Endometrium (tissue), 2 donors: Measurements from ENCODE around the gene PILRA.
"Not testable (repeated sequence)": the region's sequence is repeated elsewhere in the genome, so short reads cannot be mapped to it uniquely, and the experiment has no call there.

ENCODE experiments used
- FAIRE-seq: peaks from 2 replicates; lab custom pipeline; 2012; peaks lifted over from hg19 to GRCh38; lab: Jason Lieb, UNC
- donor health status: control.
- donor health status: control.

PILRA gene

DNA sequence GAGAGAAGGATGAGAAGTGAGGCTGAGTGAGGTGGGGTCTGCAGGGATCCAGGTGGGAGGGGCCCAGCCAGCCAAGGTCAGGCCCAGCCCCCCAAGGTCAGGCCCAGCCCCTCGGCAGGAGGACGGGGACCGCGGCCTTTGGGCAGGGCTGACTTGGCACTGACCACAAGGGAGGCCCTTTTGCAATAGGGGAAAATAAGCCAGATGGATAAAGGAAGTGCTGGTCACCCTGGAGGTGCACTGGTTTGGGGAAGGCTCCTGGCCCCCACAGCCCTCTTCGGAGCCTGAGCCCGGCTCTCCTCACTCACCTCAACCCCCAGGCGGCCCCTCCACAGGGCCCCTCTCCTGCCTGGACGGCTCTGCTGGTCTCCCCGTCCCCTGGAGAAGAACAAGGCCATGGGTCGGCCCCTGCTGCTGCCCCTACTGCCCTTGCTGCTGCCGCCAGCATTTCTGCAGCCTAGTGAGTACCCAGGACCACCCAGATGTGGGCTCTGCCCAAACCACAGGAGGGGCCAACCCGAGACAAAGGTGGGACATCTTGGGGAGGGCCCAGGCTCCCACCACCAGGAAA lies at the start of gene PILRA:
Gene PILRA, plus strand, starts transcription at position 227 of the 571 bp plus-strand sequence. Its CDS starts 170 bp downstream, at position 397.
- FAIRE-seq, result no peak

DNA sequence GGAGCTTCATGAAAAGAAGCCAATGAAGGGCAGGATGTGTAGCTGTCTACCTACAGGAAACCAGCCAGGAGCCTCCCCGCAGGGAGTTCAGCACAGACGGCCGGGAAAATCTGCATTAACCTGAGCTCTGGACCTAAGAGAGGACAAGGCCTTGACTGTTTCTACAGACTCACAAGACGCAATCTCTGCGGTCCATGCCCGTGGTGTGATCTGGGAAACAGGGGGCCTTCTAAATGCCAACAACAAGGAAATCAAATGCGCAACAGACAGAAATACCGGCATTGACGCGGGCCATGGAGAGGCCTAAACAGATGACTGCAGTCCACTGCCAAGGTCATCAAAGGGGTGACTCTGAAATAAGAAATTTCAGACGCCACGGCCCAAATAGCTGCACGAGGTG lies 49.1 kb upstream of the PILRA start:
- FAIRE-seq, result not testable (repeated sequence)

DNA sequence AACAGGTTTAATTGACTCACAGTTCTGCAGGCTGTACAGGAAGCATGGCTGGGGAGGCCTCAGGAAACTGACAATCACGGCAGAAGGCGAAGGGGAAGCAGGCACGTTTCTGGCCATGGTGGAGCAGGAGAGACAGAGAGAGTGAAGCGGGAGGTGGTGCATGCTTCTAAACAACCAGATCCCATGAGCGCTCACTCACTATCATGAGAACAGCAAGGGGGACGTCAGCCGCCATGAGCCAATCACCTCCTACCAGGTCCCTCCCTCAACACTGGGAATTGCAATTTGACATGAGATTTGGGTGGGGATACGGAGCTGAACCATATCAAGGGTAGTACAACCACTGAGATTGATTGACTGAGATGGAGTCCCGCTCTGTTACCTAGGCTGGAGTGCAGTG lies 47.6 kb upstream of the PILRA start:
- not testable (repeated sequence) for FAIRE-seq

DNA sequence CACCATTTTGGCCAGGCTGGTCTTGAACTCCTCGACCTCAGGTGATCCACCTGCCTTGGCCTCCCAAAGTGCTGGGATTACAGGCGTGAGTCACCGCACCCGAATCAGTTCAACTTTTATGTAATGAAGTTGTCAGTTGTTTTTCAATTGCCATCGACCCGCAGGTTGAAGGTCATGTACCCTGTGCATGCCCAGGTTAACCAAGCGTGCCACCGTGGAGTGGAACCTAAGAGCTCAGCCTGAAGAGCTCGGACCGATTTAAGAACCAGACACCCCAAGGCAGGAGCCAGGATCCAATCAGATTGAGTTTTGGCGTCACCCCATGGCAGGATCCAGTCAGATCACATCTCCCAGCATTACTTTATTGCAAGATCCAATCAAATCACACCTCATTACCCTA lies 46.4 kb upstream of the PILRA start:
- FAIRE-seq, result not testable (repeated sequence)

DNA sequence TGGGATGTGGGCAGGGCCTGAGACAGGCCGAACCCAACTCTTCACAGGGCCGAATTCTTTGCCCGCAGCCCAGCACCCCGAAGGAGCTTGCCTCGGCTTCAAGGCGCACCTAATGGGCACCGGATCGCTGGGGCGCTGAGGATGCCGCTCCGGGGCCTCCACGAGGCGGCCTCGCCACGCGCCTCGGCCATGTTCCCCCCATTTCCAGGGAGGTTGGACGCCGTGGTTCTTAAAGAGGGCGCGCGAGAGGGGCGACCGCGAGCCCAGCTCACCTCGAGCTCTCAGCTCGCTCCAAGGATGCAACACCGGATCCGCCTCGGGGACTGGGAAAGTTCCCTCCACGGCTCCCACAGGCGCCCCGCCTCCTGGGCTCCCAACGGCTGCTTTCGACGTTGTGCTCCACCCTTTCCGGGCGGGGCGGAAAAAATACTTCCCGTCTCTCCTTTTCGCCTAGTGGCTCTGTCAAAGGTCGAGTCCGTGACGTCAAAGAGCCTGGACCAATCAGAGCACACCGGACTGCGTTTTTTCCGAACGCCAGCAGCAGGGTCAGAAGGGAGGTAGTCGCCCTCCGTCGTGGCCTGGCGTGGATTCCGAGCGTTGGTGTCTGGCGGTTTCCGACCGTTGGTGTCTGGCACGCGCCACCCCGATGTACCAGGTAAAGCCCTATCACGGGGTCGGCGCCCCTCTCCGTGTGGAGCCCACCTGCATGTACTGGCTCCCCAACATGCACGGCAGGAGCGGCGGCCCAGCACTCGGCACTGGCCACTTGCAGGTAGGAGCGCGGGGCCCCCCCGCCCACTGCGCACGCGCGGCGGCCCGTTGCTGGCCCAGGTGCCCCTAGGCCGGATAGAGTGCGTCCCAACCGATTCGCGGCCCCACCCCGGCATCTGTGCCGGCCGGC lies 37.5 kb upstream of the PILRA start:
- FAIRE-seq, result peak; percentile 99

DNA sequence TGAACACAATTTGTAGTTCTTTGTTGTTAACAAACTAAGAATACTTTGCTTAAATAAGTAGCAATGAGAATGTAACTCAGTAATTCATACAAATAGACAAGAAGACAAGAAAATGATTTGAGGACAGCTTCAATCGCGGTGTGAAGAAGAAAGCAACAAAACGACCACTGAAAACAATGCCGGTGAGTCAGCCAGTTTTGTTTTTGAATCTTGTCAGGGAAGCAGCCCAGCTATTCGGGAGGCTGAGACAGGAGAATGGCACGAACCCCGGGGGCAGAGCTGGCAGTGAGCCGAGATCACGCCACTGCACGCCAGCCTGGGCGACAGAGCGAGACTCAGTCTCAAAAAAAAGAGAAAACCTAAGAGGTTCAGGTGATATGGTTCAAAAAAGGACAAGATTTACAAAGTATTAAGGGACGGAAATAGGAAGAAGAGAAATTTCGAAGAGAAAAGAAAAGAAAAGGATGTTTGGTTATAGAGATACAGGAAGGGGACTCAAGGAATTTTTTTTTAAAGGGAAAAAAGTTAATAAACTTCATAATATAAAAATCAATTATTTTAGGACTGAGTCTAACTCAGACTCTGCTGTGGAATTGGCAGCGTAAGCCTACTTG lies 35.1 kb upstream of the PILRA start:
- FAIRE-seq, result not testable (repeated sequence)

DNA sequence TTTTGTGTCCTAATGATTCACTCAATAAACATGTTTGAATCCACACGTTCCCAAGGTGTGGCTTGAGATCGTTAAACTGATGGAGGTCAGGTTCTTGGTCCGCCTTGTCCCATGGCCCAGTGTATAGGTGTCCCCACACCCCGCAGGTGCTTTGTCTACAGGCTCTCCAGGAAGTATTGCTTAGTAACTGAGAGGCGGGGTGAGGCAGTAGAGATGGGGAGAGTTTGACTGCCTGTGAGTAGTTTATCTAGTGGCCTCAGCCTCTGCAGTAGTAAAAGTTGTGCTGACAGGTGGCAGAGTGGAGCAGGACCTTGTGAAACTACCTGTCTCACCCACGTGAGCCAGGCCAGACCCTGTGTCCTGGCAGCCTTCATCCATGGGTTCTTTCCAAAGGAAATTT lies 32.0 kb upstream of the PILRA start:
- FAIRE-seq, result not testable (repeated sequence)

DNA sequence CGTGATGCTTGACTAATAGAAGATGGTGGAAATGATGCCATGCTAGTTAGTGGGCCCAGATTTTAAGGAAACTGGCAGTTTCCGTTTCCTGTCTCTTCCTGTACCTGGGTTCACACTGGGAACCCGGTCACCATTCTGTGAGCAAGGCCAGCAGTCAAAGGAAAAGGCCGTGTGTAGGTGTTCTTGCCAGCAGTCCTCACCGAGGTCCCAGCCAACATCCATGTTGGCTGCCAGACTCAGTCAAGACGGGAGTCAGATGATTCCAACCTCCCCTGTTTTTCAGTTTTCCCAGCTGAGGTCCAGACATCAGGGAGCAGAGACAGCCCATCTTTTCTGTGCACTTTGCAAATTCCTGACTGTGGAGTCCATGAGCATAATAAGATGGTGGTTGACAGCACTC lies 30.5 kb upstream of the PILRA start:
- no peak for FAIRE-seq

DNA sequence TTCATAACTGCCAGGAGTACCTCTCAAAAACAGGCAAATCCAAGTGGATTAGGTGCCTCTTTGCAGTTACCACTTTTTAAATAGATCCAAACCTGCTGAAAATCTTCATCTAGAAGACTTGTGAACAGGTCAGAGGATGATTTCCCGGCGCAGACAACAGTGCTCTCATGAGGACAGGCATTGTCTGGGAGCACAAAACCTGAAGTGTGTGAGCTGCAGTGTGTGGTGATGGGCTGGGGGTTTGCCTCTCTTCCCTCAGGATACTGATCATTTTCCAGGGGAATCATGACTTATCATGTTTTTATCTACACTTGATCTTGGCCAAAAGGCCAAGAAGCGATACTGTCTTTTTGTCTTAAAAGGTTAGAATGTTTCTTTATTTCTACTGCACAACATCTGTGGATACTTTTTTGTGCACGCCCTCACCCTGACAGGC lies 29.1 kb upstream of the PILRA start:
- not testable (repeated sequence) for FAIRE-seq

DNA sequence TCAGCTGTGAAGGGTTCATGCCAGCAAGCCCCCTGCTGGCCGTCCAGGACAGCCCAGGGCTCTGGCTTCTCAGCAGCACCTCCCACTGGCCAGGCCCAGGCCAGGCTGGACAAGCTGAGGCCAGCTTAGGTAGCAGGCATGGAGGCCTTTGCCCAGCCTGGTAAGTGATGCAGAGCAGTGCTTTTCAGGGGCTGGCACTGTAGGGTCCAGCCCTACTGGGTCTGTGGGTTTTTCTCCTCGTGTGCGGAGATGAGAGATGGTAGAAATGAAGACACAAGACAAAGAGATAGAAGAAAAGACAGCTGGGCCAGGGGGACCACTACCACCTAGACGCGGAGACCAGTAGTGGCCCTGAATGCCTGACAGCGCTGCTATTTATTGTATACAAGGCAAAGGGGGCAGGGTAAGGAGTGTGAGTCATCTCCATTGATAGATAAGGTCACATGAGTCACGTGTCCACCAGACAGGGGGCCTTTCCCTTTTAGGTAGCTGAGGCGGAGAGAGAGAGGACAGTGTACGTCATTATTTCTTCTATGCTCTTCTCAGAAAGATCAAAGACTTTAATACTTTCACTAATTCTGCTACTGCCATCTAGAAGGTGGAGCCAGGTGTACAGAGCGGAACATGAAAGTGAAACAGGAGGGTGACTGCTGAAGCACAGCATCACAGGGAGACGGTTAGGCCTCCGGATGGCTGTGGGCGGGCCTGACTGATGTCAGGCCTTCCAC lies 28.6 kb upstream of the PILRA start:
- not testable (repeated sequence) for FAIRE-seq

DNA sequence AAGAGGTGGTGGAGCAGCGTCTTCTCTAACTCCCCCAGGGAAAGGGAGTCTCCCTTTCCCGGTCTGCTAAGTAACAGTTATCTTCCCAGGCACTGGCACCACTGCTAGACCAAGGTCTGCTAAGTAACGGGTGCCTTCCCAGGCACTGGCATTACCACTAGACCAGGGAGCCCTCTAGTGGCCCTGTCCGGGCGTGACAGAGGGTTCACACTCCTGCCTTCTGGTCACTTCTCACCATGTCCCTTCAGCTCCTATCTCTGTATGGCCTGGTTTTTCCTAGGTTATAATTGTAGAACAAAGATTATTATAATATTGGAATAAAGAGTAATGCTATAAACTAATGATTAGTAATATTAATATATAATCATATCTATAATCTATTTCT lies 28.0 kb upstream of the PILRA start:
- not testable (repeated sequence) for FAIRE-seq

DNA sequence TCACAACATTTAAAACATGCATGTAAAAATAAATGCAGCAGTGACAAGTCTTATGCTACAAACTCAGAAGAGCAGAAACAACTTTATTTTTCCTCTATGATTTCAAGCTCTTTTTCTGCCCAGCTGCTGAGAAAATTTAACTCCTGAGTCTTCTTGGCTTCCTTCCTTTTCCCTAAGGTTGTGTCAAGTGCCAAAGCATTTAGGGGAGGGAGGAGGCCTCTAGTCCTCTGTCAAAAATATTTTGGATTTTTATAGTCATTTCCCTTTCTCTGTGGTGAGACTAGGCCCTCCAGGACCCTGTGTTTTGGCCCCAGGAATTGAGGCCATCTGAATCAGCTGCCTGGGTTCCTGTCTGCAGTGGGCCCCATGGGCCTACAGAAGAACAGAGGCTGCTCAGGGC lies 26.4 kb upstream of the PILRA start:
- no peak for FAIRE-seq

DNA sequence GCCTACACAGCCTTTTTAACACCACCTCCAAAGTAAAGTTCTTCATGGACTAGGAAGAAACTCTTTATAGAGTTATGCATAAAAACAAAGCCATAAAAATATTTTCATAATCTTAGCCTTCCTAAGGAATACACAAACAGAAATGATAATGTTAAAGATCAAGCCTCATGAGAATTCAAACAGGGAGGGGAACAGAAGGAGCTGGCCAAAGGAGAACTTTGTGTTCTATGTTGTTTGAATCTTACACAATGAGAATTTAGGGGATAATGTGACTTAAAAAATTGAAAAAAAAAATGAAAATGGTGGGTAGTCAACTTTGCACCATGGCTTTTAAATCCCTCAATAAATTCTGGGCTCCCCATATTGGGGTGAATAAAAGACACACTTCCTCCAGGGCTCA lies 24.5 kb upstream of the PILRA start:
- no peak for FAIRE-seq

DNA sequence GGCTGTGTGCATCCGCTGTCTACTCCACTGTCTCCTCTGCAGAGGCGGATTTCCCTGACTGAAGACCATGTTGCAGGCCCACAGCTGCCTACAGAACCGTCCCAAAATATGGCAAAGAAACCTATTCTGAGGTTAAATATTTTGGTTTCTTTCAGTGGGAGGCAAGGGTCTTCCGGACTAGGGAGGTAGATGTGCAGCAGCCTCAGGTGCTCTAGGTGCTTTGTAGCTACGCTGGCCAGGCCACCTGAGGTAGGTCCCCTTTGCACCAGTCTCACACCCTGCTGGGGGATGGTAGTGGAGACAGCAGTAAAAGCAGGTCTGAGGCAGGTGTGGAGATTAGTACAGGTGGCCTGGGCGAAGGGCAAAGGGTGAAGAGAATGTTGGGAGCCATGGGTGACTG lies 23.5 kb upstream of the PILRA start:
- no peak for FAIRE-seq

DNA sequence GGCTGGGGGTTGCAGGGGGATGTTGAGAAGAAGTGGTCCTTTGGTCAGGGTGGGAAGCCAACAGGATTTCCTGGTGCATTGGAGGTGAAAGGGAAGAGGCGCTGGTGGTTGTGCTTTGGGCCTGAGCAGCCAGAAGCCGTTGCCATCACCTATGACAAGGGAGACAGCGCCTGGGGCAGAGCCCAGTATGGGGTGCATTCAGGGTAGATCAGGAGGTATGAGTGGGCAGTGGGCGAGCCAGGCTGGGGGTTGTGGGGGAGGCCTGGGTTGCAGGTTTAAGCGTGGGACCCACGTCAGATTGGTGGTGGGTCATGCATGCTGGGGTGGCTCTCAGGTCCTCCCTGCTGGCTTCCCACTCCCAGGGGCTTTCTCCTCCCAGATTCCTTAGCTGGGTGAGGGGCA lies 21.6 kb upstream of the PILRA start:
- FAIRE-seq, result no peak

DNA sequence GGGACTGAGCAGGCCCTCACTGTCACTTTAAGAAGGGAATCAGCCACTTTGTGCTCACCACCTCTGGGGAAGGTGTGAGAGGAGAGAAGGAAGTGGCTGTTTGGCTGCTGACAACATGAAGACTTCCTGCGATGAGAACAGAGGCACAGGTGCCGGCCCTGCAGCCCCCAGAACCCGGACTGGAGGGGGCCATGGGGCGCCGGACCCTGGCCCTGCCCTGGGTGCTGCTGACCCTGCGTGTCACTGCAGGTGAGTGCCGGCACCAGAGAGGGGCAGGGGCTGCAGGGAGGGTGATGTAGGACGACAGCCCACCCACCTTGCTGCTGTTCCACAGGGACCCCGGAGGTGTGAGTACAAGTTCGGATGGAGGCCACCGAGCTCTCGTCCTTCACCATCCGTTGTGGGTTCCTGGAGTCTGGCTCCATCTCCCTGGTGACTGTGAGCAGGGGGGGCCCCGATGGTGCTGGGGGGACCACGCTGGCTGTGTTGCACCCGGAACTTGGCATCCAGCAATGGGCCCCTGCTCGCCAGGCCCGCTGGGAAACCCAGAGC lies 21.0 kb upstream of the PILRA start:
- FAIRE-seq, result not testable (repeated sequence)

DNA sequence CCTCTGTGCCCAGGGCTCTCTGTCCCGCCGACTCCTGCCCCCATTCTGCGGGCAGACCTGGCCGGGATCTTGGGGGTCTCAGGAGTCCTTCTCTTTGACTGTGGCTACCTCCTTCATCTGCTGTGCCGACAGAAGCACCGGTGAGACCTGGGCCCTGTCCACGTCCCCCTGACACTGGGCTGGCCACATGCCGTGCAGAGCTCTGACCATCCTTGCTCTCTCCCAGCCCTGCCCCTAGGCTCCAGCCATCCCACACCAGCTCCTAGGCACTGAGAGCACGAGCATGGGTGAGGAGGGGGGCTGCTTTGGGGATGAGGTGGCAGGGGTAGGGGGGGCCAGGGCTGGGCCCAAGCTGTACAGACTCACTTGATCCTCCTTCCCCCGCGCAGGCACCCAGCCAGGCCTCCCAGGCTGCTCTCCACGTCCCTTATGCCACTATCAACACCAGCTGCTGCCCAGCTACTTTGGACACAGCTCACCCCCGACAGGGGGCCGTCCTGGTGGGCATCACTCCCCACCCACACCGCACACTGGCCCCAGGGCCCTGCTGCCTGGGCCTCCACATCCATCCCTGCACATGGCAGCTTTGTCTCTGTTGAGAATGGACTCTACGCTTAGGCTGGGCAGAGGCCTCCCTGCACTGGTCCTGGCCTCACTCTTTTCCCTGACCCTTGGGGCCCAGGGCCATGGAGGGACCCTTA lies 20.2 kb upstream of the PILRA start:
- FAIRE-seq, result no peak

DNA sequence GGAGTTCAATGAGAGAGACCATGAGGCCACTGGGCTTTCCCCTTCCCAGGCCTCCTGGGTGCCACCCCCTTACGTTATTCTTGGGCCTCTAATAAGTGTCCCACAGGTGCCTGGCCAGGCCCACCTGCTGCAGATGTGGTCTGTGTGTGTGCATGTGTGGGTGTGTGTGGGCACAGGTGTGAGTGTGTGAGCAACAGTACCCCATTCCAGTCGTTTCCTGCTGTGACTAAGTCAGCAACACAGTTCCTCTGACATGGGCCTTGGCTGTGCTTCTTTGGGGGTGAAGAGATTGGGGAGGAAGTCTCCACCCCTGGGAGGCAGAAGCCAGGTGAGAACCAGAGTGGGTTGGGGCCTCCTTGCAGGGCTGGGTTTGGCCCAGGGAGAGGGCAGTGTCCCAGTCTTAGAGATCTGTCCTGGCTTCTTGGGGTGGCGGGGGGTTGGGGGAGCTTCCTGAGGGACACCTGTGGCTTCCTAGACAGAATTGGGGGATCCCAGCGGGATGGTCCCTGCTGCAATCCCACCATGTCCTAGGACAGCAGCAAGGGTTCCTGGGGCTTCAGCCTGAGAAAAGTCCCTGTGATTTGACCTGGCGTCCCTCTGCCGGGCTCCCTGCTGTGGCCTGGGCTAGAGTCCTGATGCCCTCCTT lies 19.5 kb upstream of the PILRA start:
- no peak for FAIRE-seq

DNA sequence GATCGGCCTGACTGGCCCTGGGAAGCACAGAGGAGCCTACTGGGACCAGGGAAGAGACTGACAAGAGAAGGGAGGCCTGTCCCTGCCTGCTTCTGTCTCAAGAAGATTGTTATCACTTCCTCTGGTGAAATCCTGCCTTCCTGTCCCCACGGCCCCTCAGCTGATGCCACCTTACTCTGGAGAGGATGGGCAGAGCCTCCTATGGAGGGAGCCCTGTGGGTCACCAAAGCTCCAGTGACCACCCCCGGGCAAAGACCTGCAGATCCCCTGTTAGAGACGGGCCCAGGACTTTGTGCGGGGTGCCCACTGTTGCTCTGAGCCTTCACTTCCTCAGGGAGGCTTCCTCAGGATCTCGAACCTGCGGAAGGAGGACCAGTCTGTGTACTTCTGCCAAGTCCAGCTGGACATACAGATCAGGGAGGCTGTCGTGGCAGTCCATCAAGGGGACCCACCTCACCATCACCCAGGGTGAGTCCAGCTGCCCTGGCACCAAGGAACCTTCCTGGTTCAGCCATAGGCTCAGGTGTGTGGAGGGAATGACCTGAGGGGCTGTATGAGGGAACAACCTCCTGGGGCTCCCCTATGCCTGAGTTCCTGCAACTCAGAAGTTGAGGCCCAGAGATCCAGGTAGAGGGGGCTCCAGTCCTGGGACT lies 16.7 kb upstream of the PILRA start:
- FAIRE-seq, result no peak

DNA sequence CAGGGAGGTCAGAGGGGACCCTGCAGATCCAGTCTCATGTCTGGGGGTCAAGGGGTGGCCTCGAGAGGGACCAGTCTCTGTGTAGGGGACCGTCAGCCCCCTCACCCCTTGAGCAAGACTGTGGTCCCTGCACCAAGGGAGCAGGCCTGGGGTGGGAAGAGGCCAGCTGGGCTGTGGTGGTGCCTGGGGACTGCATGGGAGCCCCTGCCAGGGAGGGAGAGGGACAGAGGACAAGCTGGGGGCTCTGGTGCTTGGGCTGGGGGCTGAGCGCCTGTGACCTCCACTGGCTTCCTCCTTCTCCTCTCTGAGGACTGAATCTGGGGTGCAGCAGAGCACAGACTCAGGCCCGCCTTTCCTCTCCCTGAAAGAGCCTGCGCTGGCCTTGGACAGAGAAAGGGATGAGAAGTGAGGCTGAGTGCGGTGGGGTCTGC lies 16.1 kb upstream of the PILRA start:
- no peak for FAIRE-seq
